Activated CD4-positive, alpha-beta T cell treated with anti-CD3 and anti-CD28 coated beads, Interleukin-2, amount 50 U/mL, for 48 hours (primary cell): Measurements from ENCODE around the gene MAP3K8.
A peak's percentile ranks its signal among the peaks of the same experiment; 100 is the strongest.

Experiments used
- DNase-seq, 2 experiments: peaks; one replicate each; pipeline ENCODE4 v3.0.0-alpha.2; 2020

MAP3K8 gene

GRCh38 chr10:30433730-30434272, at the start of gene MAP3K8:
TSS of gene MAP3K8 (plus strand) at chr10:30434184. CDS start at chr10:30438939, 4,755 bp downstream.
- DNase-seq = peak; percentile 89 to 92

DNA sequence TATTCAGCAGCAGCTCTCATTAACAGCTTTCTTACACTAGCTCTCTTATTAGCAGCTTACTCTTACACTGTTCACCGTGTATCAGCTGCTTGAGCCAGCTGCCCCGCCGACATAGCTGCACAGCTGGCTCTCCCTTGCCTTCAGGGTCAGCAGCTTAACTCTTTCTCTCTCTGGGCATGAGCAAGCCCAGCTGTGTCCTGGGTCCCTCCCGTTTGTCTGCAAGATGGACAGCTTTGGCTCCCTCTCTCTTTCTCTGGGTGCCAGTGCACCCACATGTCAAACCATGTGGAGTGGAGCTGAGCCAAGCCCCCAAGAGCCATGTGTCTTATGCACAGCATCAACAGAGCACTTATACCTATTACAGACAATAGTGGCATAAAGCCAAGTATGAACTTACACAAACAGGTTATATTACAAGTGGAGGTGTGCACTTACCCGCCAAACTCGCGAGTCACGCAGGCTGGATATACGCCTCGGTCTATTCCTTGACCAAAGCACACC, 49.2 kb upstream of the MAP3K8 start:
- DNase-seq = peak in 1 of 2 experiments; percentile 27

GRCh38 chr10:30386801-30387588, 47.0 kb upstream of the MAP3K8 start:
- no peak for DNase-seq

DNA sequence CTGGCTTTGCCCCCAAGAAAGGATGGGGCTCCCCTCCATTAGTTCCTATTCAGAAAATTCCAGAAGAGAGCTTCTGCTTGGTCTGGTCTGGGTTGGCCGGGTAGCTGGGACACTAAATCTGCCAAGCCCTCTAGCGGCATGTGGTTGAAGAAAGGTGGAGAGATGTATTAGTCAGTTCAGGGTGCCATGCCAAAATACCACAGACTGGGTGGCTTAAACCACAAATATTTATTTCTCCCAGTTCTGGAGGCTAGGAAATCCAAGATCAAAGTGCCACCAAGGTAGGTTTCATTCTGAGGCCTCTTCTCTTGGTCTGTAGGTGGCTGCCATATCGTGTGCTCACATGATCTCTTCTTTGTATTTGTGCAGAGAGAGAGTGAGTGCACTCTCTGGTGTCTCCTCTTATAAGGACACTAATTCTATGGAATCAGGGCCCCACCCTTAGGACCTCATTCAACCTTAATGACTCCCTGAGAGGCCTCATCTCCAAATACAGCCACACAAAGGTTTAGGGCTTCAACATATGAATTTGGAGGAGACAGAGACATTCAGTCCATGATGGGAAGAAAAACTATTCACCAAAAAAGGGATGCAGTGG, 46.2 kb upstream of the MAP3K8 start:
- DNase-seq = no peak

- no peak for DNase-seq
Measured at GRCh38 chr10:30389543-30389942, 44.4 kb upstream of the MAP3K8 start.

- DNase-seq = no peak
Measured at GRCh38 chr10:30390207-30390606, 43.8 kb upstream of the MAP3K8 start.

- DNase-seq = no peak
Measured at GRCh38 chr10:30391266-30391665, 42.7 kb upstream of the MAP3K8 start.

DNA sequence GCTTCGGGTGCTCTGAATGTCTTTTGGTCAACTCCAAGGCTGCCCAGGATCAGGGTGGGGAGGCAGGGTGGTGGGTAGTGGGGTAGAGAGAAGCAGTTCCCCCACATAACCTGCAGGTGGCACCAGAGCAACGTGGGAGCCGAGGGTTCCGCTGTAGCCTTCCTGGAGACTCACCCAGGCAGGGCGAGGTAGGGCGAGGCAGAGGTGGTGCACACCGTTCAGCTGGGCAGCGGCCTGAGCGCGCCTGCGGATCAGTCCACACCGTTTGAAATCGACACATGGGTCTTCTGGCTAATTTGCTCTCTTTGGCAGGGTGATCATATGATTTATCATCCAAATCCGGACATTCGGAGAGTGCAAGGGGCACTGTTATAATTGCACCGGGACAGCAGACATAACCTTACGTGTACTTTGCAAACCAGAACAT, 41.4 kb upstream of the MAP3K8 start:
- peak; percentile 73 to 81 for DNase-seq

DNA sequence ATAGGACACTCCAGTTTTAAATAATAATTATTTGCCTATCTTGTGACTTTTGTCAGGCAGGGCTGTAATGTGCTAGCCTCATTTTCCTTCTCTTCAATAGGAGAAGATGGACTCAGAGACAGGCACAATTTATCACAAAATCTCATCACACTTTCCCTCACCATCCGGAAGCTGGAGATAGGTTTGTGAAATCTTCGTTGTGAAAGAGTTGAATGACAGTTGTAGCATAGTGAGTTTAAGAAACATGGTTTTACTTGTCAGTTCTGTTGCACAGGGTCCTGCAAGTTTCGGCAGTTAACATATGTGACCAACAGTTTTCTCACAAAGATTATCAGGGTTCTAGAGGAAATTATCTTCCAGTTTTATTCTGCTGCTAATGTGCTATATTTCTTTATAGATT, 37.7 kb upstream of the MAP3K8 start:
- no peak for DNase-seq

GRCh38 chr10:30396698-30397097, 37.3 kb upstream of the MAP3K8 start:
- DNase-seq = no peak

- DNase-seq = no peak
Measured at GRCh38 chr10:30398193-30398592, 35.8 kb upstream of the MAP3K8 start.

DNA sequence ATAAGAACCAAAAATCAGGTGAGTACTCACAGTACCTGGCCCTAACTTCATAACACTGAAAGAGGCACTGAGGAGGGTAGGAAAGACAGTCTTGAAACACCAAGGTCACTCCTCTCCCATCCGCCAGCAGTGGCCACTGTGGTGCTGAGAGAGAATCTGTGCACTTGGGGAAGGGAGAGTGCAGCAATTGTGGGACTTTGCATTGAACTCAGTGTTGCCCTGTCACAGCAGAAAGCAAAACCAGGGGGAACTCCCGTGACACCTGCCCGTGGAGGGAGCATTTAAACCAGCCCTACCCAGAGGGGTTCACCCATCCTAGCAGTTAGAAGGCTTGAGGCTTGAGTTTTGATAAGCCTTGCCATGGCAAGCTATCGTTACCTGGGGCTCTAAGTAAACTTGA, 35.2 kb upstream of the MAP3K8 start:
- no peak for DNase-seq

- no peak for DNase-seq
Measured at GRCh38 chr10:30403494-30403893, 30.5 kb upstream of the MAP3K8 start.

DNA sequence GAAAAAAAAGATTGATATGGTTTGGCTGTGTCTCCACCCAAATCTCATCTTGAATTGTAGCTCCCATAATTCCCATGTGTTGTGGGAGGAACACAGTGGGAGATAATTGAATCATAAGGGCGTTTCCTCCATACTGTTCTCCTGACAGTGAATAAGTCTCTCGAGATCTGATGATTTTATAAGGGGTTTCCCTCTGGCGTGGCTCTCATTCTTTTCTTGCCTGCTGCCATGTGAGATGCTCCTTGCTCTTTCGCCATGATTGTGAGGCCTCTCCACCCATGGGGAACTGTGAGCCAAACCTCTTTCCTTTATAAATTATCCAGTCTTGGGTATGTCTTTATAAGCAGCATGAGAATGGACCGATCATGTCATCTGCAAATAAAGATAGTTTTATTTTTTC, 29.4 kb upstream of the MAP3K8 start:
- no peak for DNase-seq

GRCh38 chr10:30411263-30411662, 22.7 kb upstream of the MAP3K8 start:
- no peak for DNase-seq

DNA sequence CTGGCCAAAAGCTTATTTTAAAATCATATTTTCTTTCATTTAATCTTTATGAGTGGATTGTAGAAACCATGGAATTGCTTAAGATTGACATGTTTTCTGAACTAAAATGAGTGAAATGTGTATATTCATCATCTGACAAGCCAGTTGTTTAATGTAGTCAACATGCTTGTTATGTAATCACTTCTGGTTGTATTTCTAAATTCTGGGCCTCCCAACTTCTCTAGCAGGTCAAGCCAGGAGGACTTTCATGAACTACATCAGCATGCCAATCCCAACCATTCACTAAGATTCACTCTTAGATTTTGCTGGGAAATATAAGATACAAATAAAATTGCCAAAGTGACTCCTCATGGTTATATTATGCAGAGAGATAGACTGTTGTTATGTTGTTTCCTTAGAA, 21.1 kb upstream of the MAP3K8 start:
- no peak for DNase-seq

DNA sequence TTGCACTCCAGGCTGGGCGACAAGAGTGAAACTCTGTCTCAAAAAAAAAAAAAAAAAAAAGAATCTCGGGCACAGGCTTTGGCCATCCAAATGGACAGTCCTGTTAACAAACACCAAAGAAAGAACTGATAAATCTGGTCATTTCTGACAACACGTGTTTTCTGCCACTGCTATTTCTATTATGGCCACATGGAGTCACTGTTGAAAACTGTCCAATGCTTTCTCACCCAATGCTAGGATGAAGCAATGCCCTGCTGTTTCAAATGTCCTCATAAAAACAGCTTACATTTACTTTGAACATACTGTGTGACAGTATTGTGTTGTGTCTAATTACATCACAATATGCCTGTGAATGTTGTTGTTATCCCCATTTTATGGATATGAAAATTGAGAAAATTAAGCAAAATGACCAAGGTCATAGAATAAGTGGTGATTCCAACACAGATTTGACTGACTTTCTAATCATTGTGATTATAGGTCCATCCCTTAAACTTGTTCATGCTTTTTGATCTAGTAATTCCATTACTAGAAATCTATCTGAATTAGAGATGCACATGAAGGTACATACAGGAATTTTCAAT, 19.9 kb upstream of the MAP3K8 start:
- DNase-seq = no peak

DNA sequence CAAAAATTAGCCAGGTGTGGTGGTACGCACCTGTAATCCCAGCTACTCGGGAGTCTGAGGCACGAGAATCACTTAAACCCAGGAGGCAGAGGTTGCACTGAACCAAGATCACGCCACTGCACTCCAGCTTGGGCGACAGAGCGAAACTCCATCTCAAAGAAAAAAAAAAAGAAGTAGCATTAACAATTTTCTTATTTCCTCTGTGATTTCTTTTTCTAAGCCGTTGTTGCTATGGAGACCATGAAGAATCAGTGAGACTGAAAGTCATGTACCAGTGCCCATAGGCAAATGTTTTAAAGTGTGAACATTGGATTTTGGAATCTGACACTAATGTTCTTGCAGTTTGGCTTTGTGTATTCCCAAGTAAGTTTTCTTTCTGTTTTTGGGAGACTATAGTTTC, 18.4 kb upstream of the MAP3K8 start:
- no peak for DNase-seq

- DNase-seq = no peak
Measured at GRCh38 chr10:30417301-30417700, 16.7 kb upstream of the MAP3K8 start.

GRCh38 chr10:30420266-30420665, 13.7 kb upstream of the MAP3K8 start:
- DNase-seq = no peak

DNA sequence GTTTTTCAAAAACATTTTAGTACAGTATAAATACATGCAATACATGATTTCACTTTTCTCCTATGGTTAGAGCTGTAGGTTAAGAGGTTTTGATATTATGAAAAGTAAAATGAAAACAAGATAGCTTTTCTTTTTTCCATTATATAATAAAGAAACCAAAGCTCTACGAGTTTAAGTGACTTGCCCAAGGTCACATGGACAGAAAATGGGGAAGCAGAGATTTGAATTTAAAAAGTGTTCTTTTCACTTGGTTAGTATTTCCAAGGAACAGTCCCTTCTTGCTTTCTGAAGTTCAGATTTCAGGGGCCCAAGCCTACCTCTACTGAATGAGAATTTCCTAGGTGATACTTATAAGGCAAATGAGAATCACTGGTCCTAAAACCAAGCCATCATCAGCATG, 13.2 kb upstream of the MAP3K8 start:
- DNase-seq = no peak

- no peak for DNase-seq
Measured at GRCh38 chr10:30422151-30422695, 11.8 kb upstream of the MAP3K8 start.

- DNase-seq = no peak
Measured at GRCh38 chr10:30422981-30423654, 10.9 kb upstream of the MAP3K8 start.
